GM18519 (cell line): ENCODE data around the gene CADM3.
A peak's percentile ranks its signal among the peaks of the same experiment; 100 is the strongest.

Experiments used
- ATAC-seq: cut with Tn5 transposase; IDR thresholded peaks from one replicate; pipeline ENCODE4 v1.9.1; 2021; ENCODE audit warnings: mild to moderate bottlenecking, moderate library complexity; ENCODE audit not compliant: unreplicated experiment, low FRiP score

Gene CADM3

GRCh38 chr1:159204161-159205141, 33.0 kb downstream of the CADM3 start, which contains the start of gene ACKR1:
Gene ACKR1, plus strand, starts transcription at chr1:159204875. Its CDS starts 85 bp downstream, at chr1:159204960.
- ATAC-seq, result no peak

- ATAC-seq, result no peak
Measured at GRCh38 chr1:159205225-159205624, 33.8 kb downstream of the CADM3 start.

- no peak for ATAC-seq
Measured at GRCh38 chr1:159206110-159206509, 34.7 kb downstream of the CADM3 start.

- no peak for ATAC-seq
Measured at GRCh38 chr1:159207080-159207479, 35.7 kb downstream of the CADM3 start.

GRCh38 chr1:159207774-159208173, 36.4 kb downstream of the CADM3 start:
- ATAC-seq, result no peak

GRCh38 chr1:159208175-159208825, 36.9 kb downstream of the CADM3 start:
- no peak for ATAC-seq

GRCh38 chr1:159209061-159209460, 37.6 kb downstream of the CADM3 start:
- no peak for ATAC-seq

GRCh38 chr1:159211331-159212136, 40.1 kb downstream of the CADM3 start:
- no peak for ATAC-seq

GRCh38 chr1:159212596-159212995, 41.2 kb downstream of the CADM3 start:
- ATAC-seq, result no peak

- ATAC-seq, result no peak
Measured at GRCh38 chr1:159214149-159214760, 42.8 kb downstream of the CADM3 start.

- ATAC-seq, result no peak
Measured at GRCh38 chr1:159218649-159219636, 47.5 kb downstream of the CADM3 start.

GRCh38 chr1:159222075-159222865, 50.9 kb downstream of the CADM3 start:
- ATAC-seq, result no peak

- ATAC-seq, result no peak
Measured at GRCh38 chr1:159223004-159223403, 51.6 kb downstream of the CADM3 start.

GRCh38 chr1:159228554-159228953, 57.1 kb downstream of the CADM3 start:
- no peak for ATAC-seq

- no peak for ATAC-seq
Measured at GRCh38 chr1:159229260-159229885, 58.0 kb downstream of the CADM3 start.

GRCh38 chr1:159229896-159230295, 58.5 kb downstream of the CADM3 start:
- ATAC-seq, result no peak

GRCh38 chr1:159239551-159240220, 68.3 kb downstream of the CADM3 start:
- peak; percentile 92 for ATAC-seq
